Endothelial cell of umbilical vein (primary cell): Measurements from ENCODE around the gene PLD6.

Experiments
- CTCF ChIP-seq, 2 donors: IDR thresholded peaks; 1 replicate in 1 of 2; 2 replicates in 1 of 2; pipeline ENCODE4 v1.5.1; 2011; ENCODE audit warnings: low read length in 2 of 2, mild to moderate bottlenecking in 2 of 2, moderate library complexity in 2 of 2, control low read depth in 1 of 2, inconsistent platforms in 1 of 2, low read depth in 1 of 2; ENCODE audit not compliant: insufficient read depth in 1 of 2; ENCODE audit errors: extremely low read depth in 1 of 2
- MAX ChIP-seq: IDR thresholded peaks from 2 replicates; pipeline ENCODE4 v1.6.1; 2011; ENCODE audit not compliant: insufficient read depth, insufficient read length
- POLR2A ChIP-seq: IDR thresholded peaks from 2 replicates; pipeline ENCODE4 v1.6.1; 2012; ENCODE audit warnings: low read depth, mild to moderate bottlenecking, control low read depth, low read length
- POLR2AphosphoS5 ChIP-seq: IDR thresholded peaks from 2 replicates; pipeline ENCODE4 v1.6.1; 2012; ENCODE audit warnings: low read depth, mild to moderate bottlenecking, control low read depth, low read length, moderate library complexity; ENCODE audit not compliant: insufficient read depth

- TF ChIP-seq CTCF (IDR thresholded peaks at IDR 0.05; ENCODE audit: extremely low read depth in 1 of 2, insufficient read depth in 1 of 2, low read depth in 1 of 2, low read length in 2 of 2) (no peak), POLR2A (no peak), POLR2AphosphoS5 (no peak), MAX (no peak)
Observed at GRCh38 chr17:17254036-17254435, 47.9 kb upstream of the PLD6 start.
